Activated T-helper 17 cell treated with anti-CD3 and anti-CD28 coated beads, Interleukin-2, amount 50 U/mL, for 72 hours (primary cell): ENCODE data around the gene MCRS1. TPM values are rescaled to one million over a fixed set of nuclear protein-coding genes. Genes with fewer than 3 reads are reported as not detected.
"Not testable (repeated sequence)": the region's sequence is repeated elsewhere in the genome, so short reads cannot be mapped to it uniquely, and the experiment has no call there.

ENCODE experiments used
- ATAC-seq: fragments of 150-1000 bp; cut with Tn5 transposase; replicated peaks from 2 replicates; pipeline ENCODE4 v1.10.0; 2021; ENCODE audit warnings: mild to moderate bottlenecking, moderate library complexity
- H3K27ac Mint-ChIP-seq: one replicate; pipeline ENCODE4 v1.8.0; 2022; ENCODE audit warnings: mixed read lengths
- H3K27me3 Mint-ChIP-seq: one replicate; pipeline ENCODE4 v1.8.0; 2022; ENCODE audit warnings: mixed read lengths
- H3K36me3 Mint-ChIP-seq: one replicate; pipeline ENCODE4 v1.8.0; 2022; ENCODE audit warnings: low read depth, mild to moderate bottlenecking, mixed read lengths
- H3K4me1 Mint-ChIP-seq: one replicate; pipeline ENCODE4 v1.8.0; 2022; ENCODE audit warnings: mixed read lengths
- H3K4me3 Mint-ChIP-seq: one replicate; pipeline ENCODE4 v1.8.0; 2022; ENCODE audit warnings: mild to moderate bottlenecking, mixed read lengths
- H3K9me3 Mint-ChIP-seq: one replicate; pipeline ENCODE4 v1.8.0; 2022; ENCODE audit warnings: mixed read lengths
- total RNA-seq, 2 donors: library from RNA; stranded (reverse); gene quantifications; one replicate each; pipeline ENCODE4 v1.2.3, GENCODE V29; 2022

The MCRS1 gene
- total RNA-seq, 2 donors from 2014 or later = 31.6 to 54.8 TPM

DNA sequence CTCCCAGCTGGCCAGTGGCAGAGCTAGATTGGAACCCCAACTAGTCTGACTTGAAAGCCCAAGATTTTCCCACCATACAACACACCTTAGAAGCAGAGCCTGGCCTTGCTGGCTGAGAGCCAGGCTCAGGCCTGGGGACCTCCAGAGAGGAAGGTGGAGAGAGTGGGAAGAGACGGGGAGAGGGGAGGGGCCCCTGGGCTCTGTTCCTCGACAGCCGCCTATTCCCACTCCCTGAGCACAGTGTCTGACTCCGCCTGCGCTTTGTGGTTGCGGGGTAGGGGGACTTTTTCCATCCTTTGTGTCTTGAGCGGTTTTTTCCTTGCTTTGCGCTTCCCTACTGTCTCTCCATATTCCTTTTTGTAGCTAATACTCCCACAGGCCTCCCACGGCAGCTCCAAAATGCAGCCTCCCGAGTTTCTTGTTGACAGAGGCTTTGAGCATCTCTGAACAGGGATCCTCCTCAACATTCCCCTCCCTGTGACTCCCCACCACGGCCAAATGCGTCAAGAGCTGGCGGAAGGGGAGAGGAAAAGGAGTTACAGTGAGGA lies 33.1 kb downstream of the MCRS1 start:
- Mint-ChIP-seq H3K4me1 (no peaks in the 10 kb centered on the region), H3K4me3 (no peak overlapping the region), H3K27me3 (peaks cover 4% of the 10 kb centered on the region), H3K36me3 (no peaks in the 10 kb centered on the region), H3K27ac (no peak overlapping the region), H3K9me3 (no peaks in the 10 kb centered on the region)
- ATAC-seq = no peak

DNA sequence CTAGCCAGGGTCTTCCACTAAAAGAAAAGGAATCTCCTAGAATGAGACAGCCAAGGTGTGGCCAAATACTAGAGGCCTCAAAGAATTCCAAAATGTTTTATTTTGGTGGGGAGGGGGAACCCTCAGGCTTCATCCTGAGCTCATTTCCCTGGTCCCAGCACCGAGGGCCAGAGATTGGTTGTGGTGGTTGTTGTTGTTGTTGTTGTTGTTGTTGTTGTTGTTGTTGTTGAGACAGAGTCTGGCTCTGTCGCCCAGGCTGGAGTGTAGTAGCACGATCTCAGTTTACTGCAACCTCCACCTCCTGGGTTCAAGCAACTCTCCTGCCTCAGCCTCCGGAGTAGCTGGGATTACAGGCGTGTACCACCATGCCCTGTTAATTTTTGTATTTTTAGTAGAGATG lies 33.8 kb downstream of the MCRS1 start:
- H3K27ac Mint-ChIP-seq, H3K4me1 Mint-ChIP-seq, ATAC-seq, H3K27me3 Mint-ChIP-seq, H3K4me3 Mint-ChIP-seq, H3K36me3 Mint-ChIP-seq, H3K9me3 Mint-ChIP-seq: not testable (repeated sequence)

DNA sequence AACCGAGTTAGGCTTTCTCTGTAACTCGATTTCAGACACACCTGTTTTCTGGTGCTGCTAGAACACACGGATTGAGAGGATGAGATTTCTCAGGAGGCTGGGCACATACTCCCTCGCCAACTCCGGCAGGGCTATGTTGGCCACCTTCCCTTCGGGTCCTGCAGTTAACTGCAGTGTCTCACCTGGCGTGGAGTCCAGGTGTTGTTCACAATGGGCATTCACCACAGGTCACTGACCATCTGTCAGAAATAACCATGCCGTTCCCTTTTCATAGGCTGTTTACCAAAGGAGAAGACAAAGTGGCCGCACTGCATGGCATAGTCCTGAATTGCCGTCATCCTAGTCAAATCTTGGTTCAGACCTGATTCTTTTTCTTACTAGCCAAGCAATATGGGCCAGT lies 34.6 kb downstream of the MCRS1 start:
- ATAC-seq = no peak
- no peak overlapping the region for H3K4me3 Mint-ChIP-seq

DNA sequence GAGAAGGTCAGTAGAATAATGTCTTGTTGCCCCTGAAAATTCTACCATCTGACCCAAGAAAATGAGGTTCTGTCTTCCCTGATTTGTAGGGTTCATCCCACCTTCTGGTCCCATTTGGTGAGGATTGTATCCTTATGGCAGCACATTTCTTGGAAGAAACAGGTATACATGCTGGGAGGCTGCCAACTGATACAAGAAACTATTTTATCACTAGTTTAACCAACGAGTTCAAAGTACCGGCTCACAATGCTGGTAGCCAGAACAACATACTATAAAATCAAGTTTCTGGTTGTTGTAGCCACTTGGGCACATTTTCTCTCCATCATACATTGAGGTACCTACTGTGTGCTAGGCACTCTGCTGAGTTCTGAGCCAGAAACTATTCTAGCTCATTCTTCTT lies 36.2 kb downstream of the MCRS1 start:
- no peak for ATAC-seq
- no peaks in the 10 kb centered on the region for H3K9me3 Mint-ChIP-seq
- no peaks in the 10 kb centered on the region for H3K36me3 Mint-ChIP-seq
- no peak overlapping the region for H3K27ac Mint-ChIP-seq
- peaks cover 2% of the 10 kb centered on the region for H3K27me3 Mint-ChIP-seq
- no peaks in the 10 kb centered on the region for H3K4me1 Mint-ChIP-seq
- no peak overlapping the region for H3K4me3 Mint-ChIP-seq

More for the DNA sequence above, 34.6 kb downstream of the MCRS1 start:
- H3K9me3 Mint-ChIP-seq = no peaks in the 10 kb centered on the region
- H3K27me3 Mint-ChIP-seq = peaks cover 4% of the 10 kb centered on the region
- no peaks in the 10 kb centered on the region for H3K4me1 Mint-ChIP-seq
- H3K36me3 Mint-ChIP-seq = no peaks in the 10 kb centered on the region
- no peak overlapping the region for H3K27ac Mint-ChIP-seq

DNA sequence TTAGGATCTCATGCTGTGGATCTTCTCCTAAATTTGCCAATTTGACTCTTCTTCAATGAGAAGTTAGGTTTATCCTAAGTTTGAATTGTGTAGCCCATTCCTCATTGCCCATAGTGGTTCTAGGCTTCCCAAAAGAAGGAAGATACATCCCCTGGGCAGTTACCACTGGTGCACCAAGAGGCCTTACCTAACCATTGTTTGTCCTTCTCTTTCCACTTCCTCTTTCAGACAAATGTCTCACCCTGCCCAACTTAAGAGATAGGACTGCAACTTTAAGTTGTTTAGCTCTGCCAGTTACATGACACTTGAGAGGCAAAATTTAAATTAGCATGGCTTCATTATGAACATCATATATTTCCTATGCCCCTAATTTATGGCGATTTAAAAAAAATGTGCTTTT lies 38.5 kb downstream of the MCRS1 start:
- H3K4me1 Mint-ChIP-seq = no peaks in the 10 kb centered on the region
- ATAC-seq = no peak
- no peak overlapping the region for H3K27ac Mint-ChIP-seq
- no peak overlapping the region for H3K4me3 Mint-ChIP-seq
- H3K36me3 Mint-ChIP-seq = peaks cover 6% of the 10 kb centered on the region
- no peaks in the 10 kb centered on the region for H3K27me3 Mint-ChIP-seq
- H3K9me3 Mint-ChIP-seq = no peaks in the 10 kb centered on the region

DNA sequence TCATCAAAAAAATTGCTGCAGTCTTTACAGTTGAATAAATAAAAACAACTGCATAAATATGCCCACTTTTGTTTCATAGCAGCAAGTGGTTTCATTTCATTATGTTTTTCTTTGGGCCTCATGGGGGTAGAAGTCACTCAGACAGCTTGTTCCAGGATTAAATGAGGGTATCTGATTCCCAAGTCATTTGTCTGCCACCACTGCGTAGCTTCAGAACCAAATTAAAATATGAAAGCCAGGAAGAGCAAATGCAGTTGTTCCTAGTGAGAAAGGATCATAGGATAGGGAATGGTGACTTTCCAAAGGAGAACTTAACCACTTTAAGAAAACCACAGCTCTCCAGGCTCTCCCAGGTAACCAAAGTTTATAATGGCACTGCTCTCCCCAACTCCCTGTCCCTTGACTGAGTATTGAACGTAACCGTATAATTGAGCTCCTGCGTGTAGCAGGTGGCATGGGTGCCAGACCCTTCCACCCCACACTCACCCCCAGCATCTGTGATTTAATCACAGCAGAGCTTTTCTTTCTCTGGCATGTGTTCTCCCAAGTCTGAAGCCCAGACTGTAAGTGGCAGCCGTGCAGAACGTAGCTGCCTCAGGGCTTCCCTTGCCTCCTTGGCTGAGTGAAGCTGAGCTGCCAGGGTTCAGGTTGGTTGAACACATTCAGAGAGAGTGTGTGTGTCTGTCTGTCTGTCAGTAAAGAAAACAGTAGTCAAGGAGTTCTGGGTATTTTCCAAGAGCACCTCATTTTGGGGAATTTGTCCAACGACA lies 40.4 kb downstream of the MCRS1 start:
- no peak overlapping the region for H3K27ac Mint-ChIP-seq

DNA sequence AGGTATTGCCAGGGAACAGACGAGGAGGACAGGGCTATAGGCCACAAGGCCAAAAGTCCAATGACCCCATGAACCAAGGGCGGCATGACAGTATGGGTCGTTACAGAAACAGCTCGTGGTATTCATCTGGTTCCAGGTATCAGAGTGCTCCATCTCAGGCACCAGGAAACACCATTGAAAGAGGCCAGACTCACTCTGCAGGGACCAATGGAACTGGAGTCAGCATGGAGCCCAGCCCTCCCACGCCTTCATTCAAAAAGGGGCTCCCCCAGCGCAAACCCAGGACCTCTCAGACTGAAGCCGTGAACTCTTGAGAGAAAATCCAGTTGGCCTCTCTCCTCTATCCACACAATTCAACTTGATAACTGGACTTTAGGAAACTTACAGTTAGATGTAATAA lies 42.0 kb downstream of the MCRS1 start:
- Mint-ChIP-seq H3K27me3 (no peaks in the 10 kb centered on the region), H3K4me3 (no peak overlapping the region), H3K27ac (no peak overlapping the region), H3K4me1 (no peaks in the 10 kb centered on the region), H3K36me3 (peaks cover 13% of the 10 kb centered on the region), H3K9me3 (no peaks in the 10 kb centered on the region)
- ATAC-seq = no peak

More for the DNA sequence above, 40.4 kb downstream of the MCRS1 start:
- no peak for ATAC-seq
- Mint-ChIP-seq H3K4me3 (no peak overlapping the region), H3K9me3 (no peaks in the 10 kb centered on the region), H3K36me3 (peaks cover 11% of the 10 kb centered on the region), H3K4me1 (no peaks in the 10 kb centered on the region), H3K27me3 (no peaks in the 10 kb centered on the region)

DNA sequence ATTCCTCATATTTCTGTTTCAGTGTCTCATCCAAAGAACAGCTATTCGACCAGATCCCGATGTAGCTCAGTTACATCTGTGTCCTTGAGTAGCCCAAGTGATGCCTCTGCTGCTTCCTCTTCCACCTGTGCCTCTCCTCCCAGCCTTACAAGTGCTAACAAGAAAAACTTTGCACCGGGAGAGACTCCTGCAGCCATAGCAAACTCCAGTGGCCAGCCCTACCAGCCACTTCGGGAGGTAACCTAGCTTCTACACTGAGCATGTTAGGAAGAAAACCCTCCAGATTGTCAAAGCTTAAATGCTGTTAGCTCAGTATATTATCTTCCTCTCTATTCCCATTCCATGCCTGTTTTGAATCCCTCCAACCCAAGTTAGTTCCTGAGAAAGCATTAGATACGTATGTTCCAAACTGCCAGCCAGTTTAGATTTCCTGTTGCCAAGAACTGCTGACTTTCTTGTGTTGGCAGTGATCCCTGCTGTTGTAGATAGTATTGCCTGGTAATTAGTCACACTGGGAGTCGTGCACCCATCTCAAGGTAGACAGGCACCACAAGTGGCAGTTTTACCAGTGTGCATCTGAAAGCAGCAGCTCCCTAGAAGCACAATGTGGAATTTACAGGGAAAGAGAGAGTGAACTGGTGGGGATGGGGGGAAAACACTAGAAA lies 43.1 kb downstream of the MCRS1 start:
- Mint-ChIP-seq H3K4me1 (no peaks in the 10 kb centered on the region), H3K27me3 (no peaks in the 10 kb centered on the region), H3K4me3 (no peak overlapping the region), H3K27ac (no peak overlapping the region), H3K36me3 (peaks cover 13% of the 10 kb centered on the region), H3K9me3 (no peaks in the 10 kb centered on the region)
- no peak for ATAC-seq

DNA sequence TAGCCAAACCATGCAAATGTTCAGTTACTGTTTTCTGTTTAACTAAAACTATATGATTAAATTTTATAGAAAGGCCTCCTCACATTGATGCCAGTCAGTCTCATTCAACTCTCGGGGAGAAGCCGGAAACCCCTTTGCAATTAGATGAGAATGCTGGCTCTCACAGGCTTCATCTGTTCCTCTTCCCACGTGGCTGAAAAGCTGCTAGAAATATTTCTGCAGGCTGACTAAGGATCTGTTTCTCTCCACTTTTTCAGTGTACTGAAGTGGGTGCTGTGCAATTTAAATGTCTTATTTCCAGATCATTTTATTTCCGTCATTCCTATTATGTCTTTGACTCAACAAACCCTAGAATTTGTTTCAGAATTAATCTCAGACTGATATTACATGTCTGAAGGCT lies 46.6 kb downstream of the MCRS1 start:
- Mint-ChIP-seq H3K4me3 (no peak overlapping the region), H3K27ac (no peak overlapping the region), H3K4me1 (no peaks in the 10 kb centered on the region), H3K27me3 (no peaks in the 10 kb centered on the region), H3K36me3 (peaks cover 11% of the 10 kb centered on the region), H3K9me3 (no peaks in the 10 kb centered on the region)
- ATAC-seq = no peak

DNA sequence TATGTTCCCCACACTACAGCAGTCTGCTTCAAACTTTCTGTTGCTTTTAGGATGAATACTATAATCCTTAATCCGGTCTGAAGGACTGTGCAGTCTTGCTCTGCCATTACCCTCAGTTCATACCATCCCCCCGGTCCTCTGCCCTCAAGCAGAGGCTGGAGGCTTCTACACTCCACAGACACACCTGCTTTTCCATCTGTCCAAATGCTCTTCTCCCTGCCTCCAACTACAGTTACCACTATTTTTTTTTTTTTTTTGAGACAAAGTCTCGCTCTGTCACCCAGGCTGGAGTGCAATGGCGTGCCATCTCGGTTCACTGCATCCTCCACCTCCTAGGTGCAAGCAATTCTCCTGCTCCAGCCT lies 48.4 kb downstream of the MCRS1 start:
- Mint-ChIP-seq H3K27ac (no peak overlapping the region), H3K36me3 (peaks cover 7% of the 10 kb centered on the region)

DNA sequence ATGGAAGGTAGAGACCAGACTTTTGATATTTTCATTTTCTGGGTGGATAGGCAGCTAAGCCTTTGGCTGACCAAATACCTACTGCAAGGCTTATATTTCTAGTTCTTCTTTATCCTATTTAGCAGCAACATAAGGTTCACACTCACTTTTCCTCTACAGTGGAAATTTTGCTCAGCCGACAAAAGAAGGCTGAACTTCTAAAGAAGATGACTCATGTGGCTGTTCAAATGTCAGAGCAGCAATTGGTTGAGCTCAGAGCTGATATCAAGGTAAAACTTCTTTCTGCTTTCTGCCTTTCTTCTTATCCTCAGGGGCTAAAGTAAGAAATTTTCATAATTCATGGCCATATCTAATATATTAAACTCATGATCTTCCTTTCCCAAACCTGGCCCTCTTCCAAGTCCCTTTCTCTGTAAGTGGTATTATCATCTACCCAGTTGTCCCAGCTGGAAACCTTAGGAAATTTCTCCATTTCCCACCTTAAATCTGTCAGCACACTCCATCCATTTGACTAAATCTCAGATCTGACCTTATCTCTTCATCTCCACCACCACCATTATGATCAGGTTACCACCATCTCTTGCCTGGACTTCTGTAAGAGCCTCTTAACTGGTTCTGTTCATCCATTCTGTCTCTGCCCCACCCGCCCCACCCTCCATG lies 48.9 kb downstream of the MCRS1 start:
- no peak for ATAC-seq
- Mint-ChIP-seq H3K9me3 (no peaks in the 10 kb centered on the region), H3K4me1 (no peaks in the 10 kb centered on the region), H3K36me3 (peaks cover 7% of the 10 kb centered on the region), H3K27ac (no peak overlapping the region), H3K27me3 (no peaks in the 10 kb centered on the region), H3K4me3 (no peak overlapping the region)

More for the DNA sequence above, 48.4 kb downstream of the MCRS1 start:
- Mint-ChIP-seq H3K4me3 (no peak overlapping the region), H3K4me1 (no peaks in the 10 kb centered on the region), H3K9me3 (no peaks in the 10 kb centered on the region), H3K27me3 (no peaks in the 10 kb centered on the region)
- no peak for ATAC-seq

DNA sequence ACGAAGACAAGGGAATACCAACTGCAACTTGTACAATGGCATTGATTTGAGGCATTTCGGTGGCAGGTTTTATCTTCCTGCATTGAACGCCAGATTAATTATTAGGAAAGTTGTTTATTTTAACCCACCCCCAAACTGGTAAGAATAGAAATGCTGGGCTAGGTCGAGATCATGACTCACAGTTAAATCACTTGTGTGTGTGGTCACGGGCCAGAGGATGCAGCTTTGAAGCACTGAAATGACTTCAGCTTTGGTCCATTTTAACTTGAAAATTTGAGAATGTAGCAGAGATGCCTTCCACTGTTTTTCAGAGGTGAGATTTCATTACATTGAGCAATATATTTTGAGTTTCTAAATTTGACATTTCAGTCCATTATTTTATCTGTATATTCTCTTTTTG lies 52.7 kb downstream of the MCRS1 start:
- no peaks in the 10 kb centered on the region for H3K27me3 Mint-ChIP-seq
- no peak for ATAC-seq
- no peaks in the 10 kb centered on the region for H3K9me3 Mint-ChIP-seq
- H3K4me3 Mint-ChIP-seq = no peak overlapping the region
- H3K36me3 Mint-ChIP-seq = no peaks in the 10 kb centered on the region
- no peaks in the 10 kb centered on the region for H3K4me1 Mint-ChIP-seq
- H3K27ac Mint-ChIP-seq = no peak overlapping the region

DNA sequence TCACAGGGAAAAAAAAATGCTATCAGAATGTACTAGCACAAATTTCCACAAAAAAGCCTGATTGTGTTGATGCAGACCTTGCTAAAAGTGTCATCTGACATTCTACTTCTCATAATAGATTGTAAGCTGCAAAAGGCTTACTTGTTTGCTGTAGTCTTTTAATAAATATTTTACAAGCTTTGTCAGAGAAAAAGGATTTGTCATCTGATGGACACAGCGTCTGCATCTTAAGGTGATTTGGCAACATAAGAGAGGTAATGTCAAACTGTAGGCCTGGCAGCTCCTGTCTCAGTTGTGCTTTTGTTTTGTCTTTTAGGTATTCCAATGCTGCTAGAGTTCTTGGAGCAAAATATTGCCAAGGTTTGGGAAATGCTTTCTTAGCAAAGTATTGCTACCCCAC lies 55.4 kb downstream of the MCRS1 start:
- Mint-ChIP-seq H3K4me1 (no peaks in the 10 kb centered on the region), H3K27ac (no peak overlapping the region), H3K4me3 (no peak overlapping the region), H3K27me3 (no peaks in the 10 kb centered on the region), H3K36me3 (no peaks in the 10 kb centered on the region), H3K9me3 (no peaks in the 10 kb centered on the region)
- ATAC-seq = no peak

DNA sequence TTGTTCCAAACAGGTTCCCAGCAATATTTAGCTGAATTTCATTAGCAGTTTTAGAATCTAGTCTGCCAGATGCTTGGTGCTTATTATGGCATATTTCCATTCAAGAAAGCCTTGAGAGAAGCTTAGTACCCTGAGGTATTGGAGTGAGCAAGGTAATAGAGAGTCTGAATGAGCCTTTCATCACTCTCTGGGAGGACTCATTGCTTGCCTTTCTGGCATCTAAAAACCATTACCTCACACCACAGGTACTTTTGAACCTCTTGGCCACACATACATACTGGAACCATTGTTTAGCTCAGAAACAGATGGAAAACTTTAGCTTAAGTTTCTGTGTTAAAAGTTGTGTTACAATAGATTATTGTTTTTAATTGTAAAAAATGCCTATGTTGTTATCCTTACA lies 56.5 kb downstream of the MCRS1 start:
- H3K27me3 Mint-ChIP-seq = no peaks in the 10 kb centered on the region
- no peaks in the 10 kb centered on the region for H3K36me3 Mint-ChIP-seq
- H3K9me3 Mint-ChIP-seq = no peaks in the 10 kb centered on the region
- H3K4me1 Mint-ChIP-seq = no peaks in the 10 kb centered on the region
- H3K27ac Mint-ChIP-seq = no peak overlapping the region
- no peak for ATAC-seq
- no peak overlapping the region for H3K4me3 Mint-ChIP-seq

DNA sequence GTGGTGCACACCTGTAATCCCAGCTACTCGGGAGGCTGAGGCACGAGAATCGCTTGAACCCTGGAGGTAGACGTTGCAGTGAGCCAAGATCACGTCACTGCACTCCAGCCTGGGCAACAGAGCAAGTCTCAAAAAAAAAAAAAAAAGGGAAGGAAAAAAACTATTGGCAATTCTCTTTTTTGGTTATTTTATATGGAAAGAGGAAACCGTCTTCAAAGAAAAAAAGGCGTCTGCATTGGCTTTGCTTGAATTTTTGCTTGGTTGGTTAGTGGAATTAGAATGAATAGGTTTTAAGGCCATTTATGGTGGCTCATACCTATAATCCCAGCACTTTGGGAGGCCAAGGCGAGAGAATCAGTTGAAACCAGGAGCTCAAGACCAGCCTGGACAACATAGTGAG lies 58.3 kb downstream of the MCRS1 start:
- not testable (repeated sequence) for H3K27ac Mint-ChIP-seq, H3K4me1 Mint-ChIP-seq, H3K27me3 Mint-ChIP-seq, H3K9me3 Mint-ChIP-seq, ATAC-seq, H3K36me3 Mint-ChIP-seq, H3K4me3 Mint-ChIP-seq
